Measurements from ENCODE around the gene TCF15. TPM values are rescaled to one million over a fixed set of nuclear protein-coding genes. Genes with fewer than 3 reads are reported as not detected.

The TCF15 gene
- total RNA-seq, 6 experiments from 2014 or later = not detected

GRCh38 chr20:558117-558516 lies 52.0 kb downstream of the TCF15 start:
- H3K27ac Mint-ChIP-seq = no peak overlapping the region
- H3K4me3 Mint-ChIP-seq = no peak overlapping the region
- TF ChIP-seq CTCF (IDR thresholded peaks at IDR 0.05) = no peak
- peaks cover 37% of the 10 kb centered on the region for H3K27me3 Mint-ChIP-seq (ENCODE audit: insufficient read depth)
- DNase-seq = no peak
- H3K4me1 Mint-ChIP-seq (ENCODE audit: low read depth) = peaks cover 8% of the 10 kb centered on the region
- H3K36me3 Mint-ChIP-seq (ENCODE audit: low read depth) = no peaks in the 10 kb centered on the region
- no peaks in the 10 kb centered on the region for H3K9me3 Mint-ChIP-seq

- H3K27me3 Mint-ChIP-seq (ENCODE audit: insufficient read depth) = peaks cover 39% of the 10 kb centered on the region
- no peak overlapping the region for H3K4me3 Mint-ChIP-seq
Measured at GRCh38 chr20:556984-557383, 53.1 kb downstream of the TCF15 start.

GRCh38 chr20:555976-556385 lies 54.1 kb downstream of the TCF15 start:
- Mint-ChIP-seq H3K27ac (no peak overlapping the region), H3K36me3 (ENCODE audit: low read depth) (no peaks in the 10 kb centered on the region), H3K4me3 (no peak overlapping the region), H3K4me1 (ENCODE audit: low read depth) (peaks cover 13% of the 10 kb centered on the region), H3K27me3 (ENCODE audit: insufficient read depth) (peaks cover 39% of the 10 kb centered on the region), H3K9me3 (no peaks in the 10 kb centered on the region)
- no peak for DNase-seq
- no peak for TF ChIP-seq CTCF (IDR thresholded peaks at IDR 0.05)

More at GRCh38 chr20:556984-557383, 53.1 kb downstream of the TCF15 start:
- peaks cover 13% of the 10 kb centered on the region for H3K4me1 Mint-ChIP-seq (ENCODE audit: low read depth)
- no peaks in the 10 kb centered on the region for H3K36me3 Mint-ChIP-seq (ENCODE audit: low read depth)
- no peak overlapping the region for H3K27ac Mint-ChIP-seq
- no peaks in the 10 kb centered on the region for H3K9me3 Mint-ChIP-seq
- DNase-seq = no peak
- no peak for TF ChIP-seq CTCF (IDR thresholded peaks at IDR 0.05)

Other genes starting within 250 kb of the TCF15 start
- gene TRIB3, start 229.5 kb downstream of the TCF15 start, total RNA-seq (2021; fragmentation: NEBNext Ultra II Directional; extraction: Animal tissue kit (Norgen Biotek cat#: 25700)) = 10 to 100 TPM in 3 of 6 experiments, 1 to 10 TPM in 3; 8.4 to 11.8 (median 10.1) TPM
- gene RBCK1, start 202.0 kb downstream of the TCF15 start, total RNA-seq (2021; fragmentation: NEBNext Ultra II Directional; extraction: Animal tissue kit (Norgen Biotek cat#: 25700)) = 10 to 100 TPM; 76.4 to 84.1 (median 77.2) TPM
- 10 to 100 TPM; 36.7 to 47.0 (median 42.1) TPM for gene TBC1D20, start 147.8 kb downstream of the TCF15 start, total RNA-seq (2021; fragmentation: NEBNext Ultra II Directional; extraction: Animal tissue kit (Norgen Biotek cat#: 25700))
- 100 to 1,000 TPM; 124 to 150 (median 135) TPM for gene CSNK2A1, start 66.5 kb downstream of the TCF15 start, total RNA-seq (2021; fragmentation: NEBNext Ultra II Directional; extraction: Animal tissue kit (Norgen Biotek cat#: 25700))
- 10 to 100 TPM; 50.0 to 65.4 (median 58.3) TPM for gene SRXN1, start 42.9 kb upstream of the TCF15 start, total RNA-seq (2021; fragmentation: NEBNext Ultra II Directional; extraction: Animal tissue kit (Norgen Biotek cat#: 25700))
- not detected for gene SCRT2, start 65.5 kb upstream of the TCF15 start, total RNA-seq (2021; fragmentation: NEBNext Ultra II Directional; extraction: Animal tissue kit (Norgen Biotek cat#: 25700))
- under 1 TPM in 2 of 6 experiments, not detected in 4; 0.05 to 0.07 TPM for gene SLC52A3, start 158.2 kb upstream of the TCF15 start, total RNA-seq (2021; fragmentation: NEBNext Ultra II Directional; extraction: Animal tissue kit (Norgen Biotek cat#: 25700))
- 1 to 10 TPM; 3.6 to 6.4 (median 5.3) TPM for gene FAM110A, start 223.4 kb upstream of the TCF15 start, total RNA-seq (2021; fragmentation: NEBNext Ultra II Directional; extraction: Animal tissue kit (Norgen Biotek cat#: 25700))